Neural cell (in vitro differentiated cells): Measurements from ENCODE around the gene ALX1. TPM values are rescaled to one million over a fixed set of nuclear protein-coding genes. Genes with fewer than 3 reads are reported as not detected.

Experiments
- H2AFZ ChIP-seq: fragments of 200-600, 300-800 bp; sonication (generic), shearing (Covaris generic); 2 replicates; pipeline ENCODE4 v1.6.0; 2014; ENCODE audit warnings: low read depth, mild to moderate bottlenecking, antibody characterized with exemption, low read length, moderate library complexity
- H3F3A ChIP-seq: fragments of 200-600 bp; shearing (Covaris generic); 2 replicates; pipeline ENCODE4 v1.6.1; 2016; ENCODE audit warnings: mild to moderate bottlenecking, moderate library complexity, mixed read lengths, antibody characterized with exemption, low read length; ENCODE audit not compliant: insufficient read depth, poor library complexity, severe bottlenecking
- H3K27ac ChIP-seq: fragments of 200-600, 300-800 bp; sonication (generic), shearing (Covaris generic); 2 replicates; pipeline ENCODE4 v1.5.1; 2014; ENCODE audit warnings: mild to moderate bottlenecking, low read length, moderate library complexity
- H3K27me3 ChIP-seq: fragments of 300-800, 200-600 bp; sonication (generic), shearing (Covaris generic); 2 replicates; pipeline ENCODE4 v1.6.0; 2014; ENCODE audit warnings: mild to moderate bottlenecking, low read depth, low read length, moderate library complexity; ENCODE audit not compliant: insufficient read depth
- H3K36me3 ChIP-seq: fragments of 300-800, 200-600 bp; sonication (generic), shearing (Covaris generic); 2 replicates; pipeline ENCODE4 v1.5.1; 2014; ENCODE audit warnings: mild to moderate bottlenecking, antibody characterized with exemption, low read length, moderate library complexity; ENCODE audit not compliant: insufficient read depth
- H3K4me2 ChIP-seq: fragments of 300-800, 200-600 bp; sonication (generic), shearing (Covaris generic); 2 replicates; pipeline ENCODE4 v1.6.0; 2014; ENCODE audit warnings: mild to moderate bottlenecking, low read length
- H3K4me3 ChIP-seq: fragments of 300-800, 200-600 bp; sonication (generic), shearing (Covaris generic); 2 replicates; pipeline ENCODE4 v1.5.1; 2014; ENCODE audit warnings: mild to moderate bottlenecking, low read length, moderate library complexity
- H3K79me2 ChIP-seq: fragments of 200-600 bp; shearing (Covaris generic); replicated peaks from 2 replicates; pipeline ENCODE4 v1.6.0; 2014; ENCODE audit warnings: mild to moderate bottlenecking, low read length, moderate library complexity; ENCODE audit not compliant: insufficient read depth
- H3K9ac ChIP-seq: fragments of 300-800, 200-600 bp; sonication (generic), shearing (Covaris generic); 2 replicates; pipeline ENCODE4 v1.6.1; 2016; ENCODE audit warnings: mild to moderate bottlenecking, low read length, mixed read lengths
- H3K9me2 ChIP-seq: fragments of 200-600 bp; shearing (Covaris generic); 2 replicates; pipeline ENCODE4 v1.6.1; 2016; ENCODE audit warnings: mild to moderate bottlenecking, low read length, mixed read lengths; ENCODE audit not compliant: insufficient read depth
- H3K9me3 ChIP-seq: fragments of 200-600, 300-800 bp; sonication (generic), shearing (Covaris generic); 2 replicates; pipeline ENCODE4 v1.6.1; 2016; ENCODE audit warnings: mild to moderate bottlenecking, mixed run types, low read length, moderate library complexity, mixed read lengths
- H4K20me1 ChIP-seq: fragments of 200-600 bp; shearing (Covaris generic); 2 replicates; pipeline ENCODE4 v1.6.1; 2016; ENCODE audit warnings: mild to moderate bottlenecking, mixed run types; ENCODE audit not compliant: insufficient read depth
- CTCF ChIP-seq: fragments of 450-650 bp; IDR thresholded peaks from 2 replicates; pipeline ENCODE4 v1.5.1; 2014; ENCODE audit warnings: antibody characterized with exemption, mild to moderate bottlenecking, moderate library complexity; ENCODE audit not compliant: poor library complexity, severe bottlenecking
- EP300 ChIP-seq: fragments of 450-650 bp; conservative IDR thresholded peaks from 2 replicates; pipeline ENCODE4 v1.6.1; 2014; ENCODE audit warnings: antibody characterized with exemption, mild to moderate bottlenecking, moderate library complexity; ENCODE audit not compliant: poor library complexity, severe bottlenecking
- EZH2 ChIP-seq: fragments of 200-600, 300-800 bp; shearing (Covaris generic), sonication (generic); IDR thresholded peaks from 2 replicates; pipeline ENCODE4 v1.6.1; 2014; ENCODE audit warnings: antibody characterized with exemption, low read length, borderline replicate concordance, mild to moderate bottlenecking; ENCODE audit not compliant: insufficient read depth, poor library complexity, severe bottlenecking
- MXI1 ChIP-seq: fragments of 450-650 bp; conservative IDR thresholded peaks from 2 replicates; pipeline ENCODE4 v1.6.1; 2014; ENCODE audit warnings: antibody characterized with exemption, mild to moderate bottlenecking; ENCODE audit not compliant: poor library complexity, severe bottlenecking
- POLR2AphosphoS5 ChIP-seq: IDR thresholded peaks from 2 replicates; pipeline ENCODE4 v1.6.1; 2012
- RAD21 ChIP-seq: fragments of 450-650 bp; conservative IDR thresholded peaks from 2 replicates; pipeline ENCODE4 v1.6.1; 2014; ENCODE audit warnings: antibody characterized with exemption, mild to moderate bottlenecking, moderate library complexity
- REST ChIP-seq: IDR thresholded peaks from 2 replicates; pipeline ENCODE4 v1.6.1; 2012; ENCODE audit warnings: borderline replicate concordance
- SMC3 ChIP-seq: fragments of 450-650 bp; conservative IDR thresholded peaks from 2 replicates; pipeline ENCODE4 v1.6.1; 2014; ENCODE audit warnings: antibody characterized with exemption, mild to moderate bottlenecking, moderate library complexity; ENCODE audit not compliant: poor library complexity
- TAF1 ChIP-seq: IDR thresholded peaks from 2 replicates; pipeline ENCODE4 v1.6.1; 2012; ENCODE audit warnings: low read depth
- polyA plus RNA-seq: library from polyadenylated mRNA; depleted of rRNA; stranded (reverse); fragments of >200 nt; gene quantifications from 2 replicates; pipeline ENCODE4 v1.2.3, GENCODE V29; 2014

The ALX1 gene
- polyA plus RNA-seq, 1 donor from 2014 or later: 0.43 TPM

DNA sequence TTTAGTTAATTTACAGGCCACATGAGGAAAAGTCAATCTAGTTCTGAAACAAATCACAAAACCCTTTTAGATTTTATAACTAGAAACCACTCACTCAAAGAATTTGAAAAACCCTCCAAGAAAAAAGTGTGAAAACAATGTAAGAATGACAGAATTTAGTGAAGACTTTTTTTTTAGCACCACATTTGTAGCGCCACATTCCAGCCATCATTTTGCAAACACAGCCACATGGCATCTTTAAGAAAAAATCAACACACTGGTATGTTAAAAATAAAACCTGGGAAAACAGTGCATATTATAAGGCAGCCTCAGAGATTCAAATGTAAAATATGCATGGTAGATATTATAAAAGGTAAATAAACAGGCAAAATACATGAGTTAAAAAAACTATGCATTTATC, 22.3 kb upstream of the ALX1 start:
- Histone ChIP-seq H3K4me3 (no peak overlapping the region), H4K20me1 (no peaks in the 10 kb centered on the region), H3K27ac (no peak overlapping the region), H3K27me3 (no peaks in the 10 kb centered on the region), H3K9me3 (no peaks in the 10 kb centered on the region), H3F3A (no peaks in the 10 kb centered on the region), H3K9ac (no peak overlapping the region), H3K9me2 (no peaks in the 10 kb centered on the region), H2AFZ (no peak overlapping the region), H3K79me2 (no peaks in the 10 kb centered on the region), H3K4me2 (no peak overlapping the region), H3K36me3 (no peaks in the 10 kb centered on the region)
- TF ChIP-seq SMC3 (no peak), EZH2 (no peak), REST (no peak), CTCF (no peak), TAF1 (no peak), MXI1 (no peak), RAD21 (no peak), EP300 (no peak), POLR2AphosphoS5 (no peak)

DNA sequence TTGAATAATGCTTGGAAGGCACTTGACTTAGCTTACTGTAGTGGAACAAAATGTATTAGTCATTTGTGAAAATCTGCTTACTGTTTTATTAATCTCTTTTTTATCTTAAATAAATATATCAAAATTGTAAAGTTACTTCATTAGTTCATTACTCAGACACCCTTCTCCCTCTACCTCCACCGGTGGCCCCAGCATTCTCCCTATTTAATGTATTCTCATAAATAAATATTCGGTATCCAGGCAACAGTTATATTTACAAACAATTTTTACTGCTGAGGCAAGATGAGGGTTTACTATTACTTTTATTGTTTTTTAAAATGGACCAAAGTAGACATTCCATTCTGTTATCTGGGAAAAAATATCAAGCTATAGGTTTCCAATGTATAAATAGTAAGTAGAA, 19.6 kb upstream of the ALX1 start:
- Histone ChIP-seq H3K4me2 (no peak overlapping the region), H3K79me2 (no peaks in the 10 kb centered on the region), H3K9ac (no peak overlapping the region), H3K9me3 (no peaks in the 10 kb centered on the region), H3K4me3 (no peak overlapping the region), H3K27me3 (no peaks in the 10 kb centered on the region), H3K9me2 (no peaks in the 10 kb centered on the region), H3K36me3 (no peaks in the 10 kb centered on the region), H2AFZ (no peak overlapping the region), H4K20me1 (no peaks in the 10 kb centered on the region), H3K27ac (no peak overlapping the region), H3F3A (no peaks in the 10 kb centered on the region)
- TF ChIP-seq RAD21 (no peak), TAF1 (no peak), REST (no peak), POLR2AphosphoS5 (no peak), SMC3 (no peak), CTCF (no peak), MXI1 (no peak)
